ENCODE data around the gene CCDC92.

CCDC92 gene

GRCh38 chr12:123971449-123971769 lies 1.2 kb downstream of the CCDC92 start:
- H3K4ac ChIP-seq (ENCODE audit: low read depth, low read length), result no peak overlapping the region
- no peak overlapping the region for H2AK5ac ChIP-seq (ENCODE audit: low read length)
- H3K23ac ChIP-seq (ENCODE audit: low read length), result no peak overlapping the region
- peak overlapping the region; percentile 71 for H3K9ac ChIP-seq (ENCODE audit: low read length)
- H4K5ac ChIP-seq (ENCODE audit: low read length), result no peak overlapping the region
- H3K56ac ChIP-seq (ENCODE audit: low read length), result peak overlapping the region; percentile 83
- H2BK15ac ChIP-seq (replicated peaks; ENCODE audit: low read depth), result no peak overlapping the region
- H3K36me3 ChIP-seq (ENCODE audit: control insufficient read depth, insufficient read depth, low read length), result no peaks in the 10 kb centered on the region
- H3K4me2 ChIP-seq (ENCODE audit: low read length), result peak overlapping the region; percentile 88
- H3K79me1 ChIP-seq (ENCODE audit: low read length), result peaks cover 12% of the 10 kb centered on the region
- H4K8ac ChIP-seq (ENCODE audit: low read depth, low read length), result no peak overlapping the region
- peaks cover 6% of the 10 kb centered on the region for H3K79me2 ChIP-seq (ENCODE audit: control insufficient read depth, insufficient read depth, low read length)
- peaks cover 4% of the 10 kb centered on the region for H3K4me1 ChIP-seq (ENCODE audit: control insufficient read depth, low read depth, low read length)
- no peak overlapping the region for H3K27ac ChIP-seq (ENCODE audit: low read depth, low read length)
- DNase-seq, result no peak
- no peak overlapping the region for H2BK5ac ChIP-seq (ENCODE audit: low read length)
- peaks cover 25% of the 10 kb centered on the region for H3K27me3 ChIP-seq (ENCODE audit: insufficient read depth, low read length, poor library complexity)
- H2BK120ac ChIP-seq (ENCODE audit: low read depth, low read length), result no peak overlapping the region
- peak overlapping the region; percentile 60 for H3K4me3 ChIP-seq (ENCODE audit: low read length)
- H3K18ac ChIP-seq (ENCODE audit: low read length), result no peak overlapping the region
- no CpG with 5 or more reads among the region's 10 CpGs for WGBS (ENCODE audit: extremely low coverage, insufficient coverage, low lambda C conversion rate)

- Histone ChIP-seq H3K27ac (ENCODE audit: low read depth, low read length) (no peak overlapping the region), H3K36me3 (ENCODE audit: control insufficient read depth, insufficient read depth, low read length) (no peaks in the 10 kb centered on the region), H3K18ac (ENCODE audit: low read length) (no peak overlapping the region), H3K56ac (ENCODE audit: low read length) (no peak overlapping the region), H2BK15ac (replicated peaks; ENCODE audit: low read depth) (no peak overlapping the region), H3K79me1 (ENCODE audit: low read length) (peaks cover 4% of the 10 kb centered on the region), H3K4ac (ENCODE audit: low read depth, low read length) (no peak overlapping the region), H4K5ac (ENCODE audit: low read length) (no peak overlapping the region), H2BK120ac (ENCODE audit: low read depth, low read length) (no peak overlapping the region), H2BK5ac (ENCODE audit: low read length) (no peak overlapping the region), H3K79me2 (ENCODE audit: control insufficient read depth, insufficient read depth, low read length) (no peaks in the 10 kb centered on the region), H3K9ac (ENCODE audit: low read length) (no peak overlapping the region), H3K23ac (ENCODE audit: low read length) (no peak overlapping the region), H3K27me3 (ENCODE audit: insufficient read depth, low read length, poor library complexity) (peaks cover 32% of the 10 kb centered on the region), H3K4me3 (ENCODE audit: low read length) (no peak overlapping the region), H3K4me1 (ENCODE audit: control insufficient read depth, low read depth, low read length) (no peaks in the 10 kb centered on the region), H4K8ac (ENCODE audit: low read depth, low read length) (no peak overlapping the region), H2AK5ac (ENCODE audit: low read length) (no peak overlapping the region), H3K4me2 (ENCODE audit: low read length) (no peak overlapping the region)
- DNase-seq, result no peak
- WGBS (ENCODE audit: extremely low coverage, insufficient coverage, low lambda C conversion rate), result no CpG with 5 or more reads among the region's 8 CpGs
These were observed 5.5 kb downstream of the CCDC92 start for GRCh38 chr12:123967121-123967586.

GRCh38 chr12:123966596-123966995 lies 6.0 kb downstream of the CCDC92 start:
- H3K4me2 ChIP-seq (ENCODE audit: low read length), result no peak overlapping the region
- H2AK5ac ChIP-seq (ENCODE audit: low read length), result no peak overlapping the region
- no peak overlapping the region for H3K23ac ChIP-seq (ENCODE audit: low read length)
- H4K5ac ChIP-seq (ENCODE audit: low read length), result no peak overlapping the region
- peaks cover 4% of the 10 kb centered on the region for H3K79me1 ChIP-seq (ENCODE audit: low read length)
- peaks cover 32% of the 10 kb centered on the region for H3K27me3 ChIP-seq (ENCODE audit: insufficient read depth, low read length, poor library complexity)
- no peak overlapping the region for H3K4ac ChIP-seq (ENCODE audit: low read depth, low read length)
- H3K18ac ChIP-seq (ENCODE audit: low read length), result no peak overlapping the region
- no peak overlapping the region for H3K27ac ChIP-seq (ENCODE audit: low read depth, low read length)
- no peaks in the 10 kb centered on the region for H3K36me3 ChIP-seq (ENCODE audit: control insufficient read depth, insufficient read depth, low read length)
- no CpG with 5 or more reads among the region's 3 CpGs for WGBS (ENCODE audit: extremely low coverage, insufficient coverage, low lambda C conversion rate)
- no peak overlapping the region for H3K56ac ChIP-seq (ENCODE audit: low read length)
- H3K9ac ChIP-seq (ENCODE audit: low read length), result no peak overlapping the region
- no peaks in the 10 kb centered on the region for H3K79me2 ChIP-seq (ENCODE audit: control insufficient read depth, insufficient read depth, low read length)
- no peak overlapping the region for H2BK120ac ChIP-seq (ENCODE audit: low read depth, low read length)
- no peaks in the 10 kb centered on the region for H3K4me1 ChIP-seq (ENCODE audit: control insufficient read depth, low read depth, low read length)
- no peak overlapping the region for H2BK5ac ChIP-seq (ENCODE audit: low read length)
- H3K4me3 ChIP-seq (ENCODE audit: low read length), result no peak overlapping the region
- no peak for DNase-seq
- H2BK15ac ChIP-seq (replicated peaks; ENCODE audit: low read depth), result no peak overlapping the region
- H4K8ac ChIP-seq (ENCODE audit: low read depth, low read length), result no peak overlapping the region

- Histone ChIP-seq H2BK15ac (replicated peaks; ENCODE audit: low read depth) (no peak overlapping the region), H3K79me1 (ENCODE audit: low read length) (peaks cover 4% of the 10 kb centered on the region), H3K4me3 (ENCODE audit: low read length) (no peak overlapping the region), H3K27me3 (ENCODE audit: insufficient read depth, low read length, poor library complexity) (peaks cover 34% of the 10 kb centered on the region), H3K4me2 (ENCODE audit: low read length) (no peak overlapping the region), H3K79me2 (ENCODE audit: control insufficient read depth, insufficient read depth, low read length) (no peaks in the 10 kb centered on the region), H2AK5ac (ENCODE audit: low read length) (no peak overlapping the region), H2BK5ac (ENCODE audit: low read length) (no peak overlapping the region), H3K4me1 (ENCODE audit: control insufficient read depth, low read depth, low read length) (no peaks in the 10 kb centered on the region), H3K9ac (ENCODE audit: low read length) (no peak overlapping the region), H4K5ac (ENCODE audit: low read length) (no peak overlapping the region), H3K36me3 (ENCODE audit: control insufficient read depth, insufficient read depth, low read length) (no peaks in the 10 kb centered on the region), H4K8ac (ENCODE audit: low read depth, low read length) (no peak overlapping the region), H3K27ac (ENCODE audit: low read depth, low read length) (no peak overlapping the region), H3K4ac (ENCODE audit: low read depth, low read length) (no peak overlapping the region), H2BK120ac (ENCODE audit: low read depth, low read length) (no peak overlapping the region), H3K56ac (ENCODE audit: low read length) (no peak overlapping the region), H3K23ac (ENCODE audit: low read length) (no peak overlapping the region), H3K18ac (ENCODE audit: low read length) (no peak overlapping the region)
- WGBS (ENCODE audit: extremely low coverage, insufficient coverage, low lambda C conversion rate), result no CpG with 5 or more reads among the region's 5 CpGs
- DNase-seq, result no peak
These were observed 7.2 kb downstream of the CCDC92 start for GRCh38 chr12:123965382-123965781.

- H3K4me2 ChIP-seq (ENCODE audit: low read length), result no peak overlapping the region
- peaks cover 25% of the 10 kb centered on the region for H3K27me3 ChIP-seq (ENCODE audit: insufficient read depth, low read length, poor library complexity)
- H2BK5ac ChIP-seq (ENCODE audit: low read length), result no peak overlapping the region
- H3K36me3 ChIP-seq (ENCODE audit: control insufficient read depth, insufficient read depth, low read length), result no peaks in the 10 kb centered on the region
- DNase-seq, result no peak
- no peaks in the 10 kb centered on the region for H3K79me1 ChIP-seq (ENCODE audit: low read length)
- H3K18ac ChIP-seq (ENCODE audit: low read length), result no peak overlapping the region
- H3K4me3 ChIP-seq (ENCODE audit: low read length), result no peak overlapping the region
- no peak overlapping the region for H3K27ac ChIP-seq (ENCODE audit: low read depth, low read length)
- H2BK15ac ChIP-seq (replicated peaks; ENCODE audit: low read depth), result no peak overlapping the region
- no peak overlapping the region for H3K23ac ChIP-seq (ENCODE audit: low read length)
- H3K79me2 ChIP-seq (ENCODE audit: control insufficient read depth, insufficient read depth, low read length), result no peaks in the 10 kb centered on the region
- H3K56ac ChIP-seq (ENCODE audit: low read length), result no peak overlapping the region
- no peak overlapping the region for H3K9ac ChIP-seq (ENCODE audit: low read length)
- H2BK120ac ChIP-seq (ENCODE audit: low read depth, low read length), result no peak overlapping the region
- no peak overlapping the region for H2AK5ac ChIP-seq (ENCODE audit: low read length)
- no peaks in the 10 kb centered on the region for H3K4me1 ChIP-seq (ENCODE audit: control insufficient read depth, low read depth, low read length)
- no peak overlapping the region for H4K5ac ChIP-seq (ENCODE audit: low read length)
- WGBS (ENCODE audit: extremely low coverage, insufficient coverage, low lambda C conversion rate), result no CpG with 5 or more reads among the region's 4 CpGs
- no peak overlapping the region for H4K8ac ChIP-seq (ENCODE audit: low read depth, low read length)
- H3K4ac ChIP-seq (ENCODE audit: low read depth, low read length), result no peak overlapping the region
These were observed 8.8 kb downstream of the CCDC92 start for GRCh38 chr12:123963821-123964220.

GRCh38 chr12:123962513-123962912 lies 10.1 kb downstream of the CCDC92 start:
- H3K4ac ChIP-seq (ENCODE audit: low read depth, low read length), result no peak overlapping the region
- H3K4me2 ChIP-seq (ENCODE audit: low read length), result no peak overlapping the region
- H3K4me3 ChIP-seq (ENCODE audit: low read length), result no peak overlapping the region
- peaks cover 23% of the 10 kb centered on the region for H3K27me3 ChIP-seq (ENCODE audit: insufficient read depth, low read length, poor library complexity)
- no peaks in the 10 kb centered on the region for H3K79me1 ChIP-seq (ENCODE audit: low read length)
- no peak overlapping the region for H3K56ac ChIP-seq (ENCODE audit: low read length)
- no peaks in the 10 kb centered on the region for H3K79me2 ChIP-seq (ENCODE audit: control insufficient read depth, insufficient read depth, low read length)
- no peak overlapping the region for H4K8ac ChIP-seq (ENCODE audit: low read depth, low read length)
- H4K5ac ChIP-seq (ENCODE audit: low read length), result no peak overlapping the region
- no CpG with 5 or more reads among the region's 5 CpGs for WGBS (ENCODE audit: extremely low coverage, insufficient coverage, low lambda C conversion rate)
- DNase-seq, result no peak
- H3K9ac ChIP-seq (ENCODE audit: low read length), result no peak overlapping the region
- no peak overlapping the region for H2BK15ac ChIP-seq (replicated peaks; ENCODE audit: low read depth)
- H2AK5ac ChIP-seq (ENCODE audit: low read length), result no peak overlapping the region
- no peaks in the 10 kb centered on the region for H3K36me3 ChIP-seq (ENCODE audit: control insufficient read depth, insufficient read depth, low read length)
- no peak overlapping the region for H3K23ac ChIP-seq (ENCODE audit: low read length)
- H2BK120ac ChIP-seq (ENCODE audit: low read depth, low read length), result no peak overlapping the region
- no peak overlapping the region for H3K27ac ChIP-seq (ENCODE audit: low read depth, low read length)
- H3K18ac ChIP-seq (ENCODE audit: low read length), result no peak overlapping the region
- H3K4me1 ChIP-seq (ENCODE audit: control insufficient read depth, low read depth, low read length), result no peaks in the 10 kb centered on the region
- no peak overlapping the region for H2BK5ac ChIP-seq (ENCODE audit: low read length)

All from mesendoderm (in vitro differentiated cells).